H9 (cell line): ENCODE measurements around the gene DGKE. TPM values are rescaled to one million over a fixed set of nuclear protein-coding genes. Genes with fewer than 3 reads are reported as not detected.

Experiments used
- DNase-seq: peaks from one replicate; pipeline ENCODE4 v3.0.0-alpha.2; 2017
- H2AFZ ChIP-seq: one replicate; pipeline ENCODE4 v1.6.1; 2013; ENCODE audit warnings: mild to moderate bottlenecking, low read length, control low read depth, moderate library complexity
- H2AK5ac ChIP-seq: 2 replicates; pipeline ENCODE4 v1.6.1; 2013; ENCODE audit warnings: low read length, control low read depth, mixed read lengths; ENCODE audit not compliant: insufficient read length
- H2BK120ac ChIP-seq: one replicate; pipeline ENCODE4 v1.6.1; 2013; ENCODE audit warnings: low read depth, mild to moderate bottlenecking, low read length, control low read depth, inconsistent platforms; ENCODE audit not compliant: poor library complexity, severe bottlenecking
- H2BK12ac ChIP-seq: 2 replicates; pipeline ENCODE4 v1.6.1; 2013; ENCODE audit warnings: low read length, control low read depth, mixed read lengths, low read depth; ENCODE audit not compliant: insufficient read length
- H2BK15ac ChIP-seq: 2 replicates; pipeline ENCODE4 v1.6.1; 2013; ENCODE audit warnings: low read depth, low read length, control low read depth
- H2BK20ac ChIP-seq: one replicate; pipeline ENCODE4 v1.6.1; 2013; ENCODE audit warnings: low read depth, mild to moderate bottlenecking, low read length, control low read depth, inconsistent platforms; ENCODE audit not compliant: poor library complexity, severe bottlenecking
- H2BK5ac ChIP-seq: 2 replicates; pipeline ENCODE4 v1.6.1; 2013; ENCODE audit warnings: low read length, control low read depth, mixed read lengths; ENCODE audit not compliant: insufficient read length
- H3K14ac ChIP-seq: 2 replicates; pipeline ENCODE4 v1.6.1; 2013; ENCODE audit warnings: low read length, control low read depth; ENCODE audit not compliant: insufficient read depth
- H3K18ac ChIP-seq: 2 replicates; pipeline ENCODE4 v1.6.1; 2013; ENCODE audit warnings: low read depth, mild to moderate bottlenecking, mixed read lengths, low read length, control low read depth; ENCODE audit not compliant: insufficient read length
- H3K23ac ChIP-seq: 2 replicates; pipeline ENCODE4 v1.6.1; 2013; ENCODE audit warnings: low read length, control low read depth, mixed read lengths, low read depth; ENCODE audit not compliant: insufficient read length
- H3K23me2 ChIP-seq: 2 replicates; pipeline ENCODE4 v1.6.1; 2013; ENCODE audit warnings: low read depth, mild to moderate bottlenecking, mixed read lengths, low read length, control low read depth; ENCODE audit not compliant: insufficient read length, poor library complexity, severe bottlenecking
- H3K27ac ChIP-seq: 2 replicates; pipeline ENCODE4 v1.5.1; 2013; ENCODE audit warnings: low read length, control low read depth, mixed read lengths, low read depth; ENCODE audit not compliant: insufficient read length
- H3K27me3 ChIP-seq: 2 replicates; pipeline ENCODE4 v1.6.1; 2013; ENCODE audit warnings: low read length, control low read depth, inconsistent platforms; ENCODE audit not compliant: insufficient read depth
- H3K4ac ChIP-seq: 2 replicates; pipeline ENCODE4 v1.6.1; 2013; ENCODE audit warnings: low read depth, mild to moderate bottlenecking, control low read depth, inconsistent platforms, low read length, moderate library complexity
- H3K4me1 ChIP-seq: 2 replicates; pipeline ENCODE4 v1.6.1; 2013; ENCODE audit warnings: low read length, control low read depth, inconsistent platforms; ENCODE audit not compliant: insufficient read depth
- H3K4me2 ChIP-seq: 2 replicates; pipeline ENCODE4 v1.6.1; 2013; ENCODE audit warnings: low read length, control low read depth, mixed read lengths; ENCODE audit not compliant: insufficient read length, insufficient read depth
- H3K56ac ChIP-seq: 2 replicates; pipeline ENCODE4 v1.6.1; 2013; ENCODE audit warnings: low read depth, mild to moderate bottlenecking, mixed read lengths, low read length, control low read depth; ENCODE audit not compliant: insufficient read length
- H3K79me1 ChIP-seq: 2 replicates; pipeline ENCODE4 v1.6.1; 2013; ENCODE audit warnings: low read depth, mild to moderate bottlenecking, moderate library complexity, low read length, control low read depth, inconsistent platforms; ENCODE audit not compliant: insufficient read depth, poor library complexity, severe bottlenecking
- H3K79me2 ChIP-seq: 2 replicates; pipeline ENCODE4 v1.6.1; 2013; ENCODE audit warnings: low read length, control low read depth, inconsistent platforms; ENCODE audit not compliant: insufficient read depth
- H3K9ac ChIP-seq: 2 replicates; pipeline ENCODE4 v1.6.1; 2013; ENCODE audit warnings: low read length, control low read depth, mixed read lengths; ENCODE audit not compliant: insufficient read length; ENCODE audit errors: extremely low read depth
- H3K9me3 ChIP-seq: one replicate; pipeline ENCODE4 v1.6.1; 2013; ENCODE audit warnings: low read depth, low read length, inconsistent platforms; ENCODE audit not compliant: control insufficient read depth
- H3T11ph ChIP-seq: one replicate; pipeline ENCODE4 v1.6.1; 2013; ENCODE audit warnings: mild to moderate bottlenecking, low read length, control low read depth, inconsistent platforms
- H4K20me1 ChIP-seq: one replicate; pipeline ENCODE4 v1.6.1; 2013; ENCODE audit not compliant: control insufficient read depth, insufficient read length, insufficient read depth
- H4K5ac ChIP-seq: 2 replicates; pipeline ENCODE4 v1.6.1; 2013; ENCODE audit warnings: low read depth, mild to moderate bottlenecking, mixed read lengths, low read length, control low read depth; ENCODE audit not compliant: insufficient read length
- H4K8ac ChIP-seq: replicated peaks from 2 replicates; pipeline ENCODE4 v1.6.1; 2013; ENCODE audit warnings: low read length, control low read depth, mixed read lengths, low read depth; ENCODE audit not compliant: insufficient read length
- H4K91ac ChIP-seq: 2 replicates; pipeline ENCODE4 v1.6.1; 2013; ENCODE audit warnings: low read depth, mild to moderate bottlenecking, moderate library complexity, mixed read lengths, low read length, control low read depth; ENCODE audit not compliant: insufficient read length
- H3K27ac Mint-ChIP-seq, 3 experiments: 2 replicates in 2 of 3; 3 replicates in 1 of 3; pipeline ENCODE4 v1.8.0; 2020 to 2021; ENCODE audit warnings: mixed read lengths in 3 of 3, mild to moderate bottlenecking in 1 of 3, moderate library complexity in 1 of 3
- H3K27me3 Mint-ChIP-seq: 2 replicates; pipeline ENCODE4 v1.8.0; 2021; ENCODE audit warnings: low read depth, mild to moderate bottlenecking, moderate library complexity, mixed read lengths
- H3K36me3 Mint-ChIP-seq, 3 experiments: 2 replicates in 2 of 3; 3 replicates in 1 of 3; pipeline ENCODE4 v1.8.0; 2020 to 2021; ENCODE audit warnings: low read depth in 3 of 3, mixed read lengths in 3 of 3; ENCODE audit not compliant: insufficient read depth in 1 of 3
- H3K4me1 Mint-ChIP-seq, 2 experiments: 2 replicates each; pipeline ENCODE4 v1.8.0; 2020; ENCODE audit warnings: mixed read lengths in 2 of 2
- H3K4me3 Mint-ChIP-seq, 2 experiments: 2 replicates in 1 of 2; 3 replicates in 1 of 2; pipeline ENCODE4 v1.8.0; 2020 to 2021; ENCODE audit warnings: mild to moderate bottlenecking in 2 of 2, mixed read lengths in 2 of 2, moderate library complexity in 1 of 2
- H3K9me3 Mint-ChIP-seq, 2 experiments: 2 replicates in 1 of 2; 3 replicates in 1 of 2; pipeline ENCODE4 v1.8.0; 2020; ENCODE audit warnings: mild to moderate bottlenecking in 2 of 2, mixed read lengths in 2 of 2, moderate library complexity in 1 of 2
- WGBS: extraction: QIAGEN DNeasy Blood & Tissue Kit; methylation state at CpG from one replicate; pipeline ENCODE4 v1.1.7; 2013; ENCODE audit warnings: missing lambda C conversion rate, low lambda C conversion rate, mixed read lengths; ENCODE audit not compliant: insufficient read length; ENCODE audit errors: extremely low coverage; 5-methylcytosine and 5-hydroxymethylcytosine counted together
- total RNA-seq: library from RNA; stranded (reverse); gene quantifications from 2 replicates; pipeline ENCODE4 v1.2.1, GENCODE V29; 2021
- TF ChIP-seq, protein P1 (sequence below): fragments of 200-600 bp; sonication (generic); conservative IDR thresholded peaks from 3 replicates; pipeline ENCODE4 v1.8.0; 2021; ENCODE audit warnings: antibody characterized with exemption, mild to moderate bottlenecking

The DGKE gene
- total RNA-seq, 1 experiment from 2014 or later: 4.9 TPM

- peaks cover 0 to 5% (median 5%) of the 10 kb centered on the region in 3 experiments; a peak in 4 of 7 replicates for H3K36me3 Mint-ChIP-seq
- H2AFZ ChIP-seq: no peak overlapping the region
- no peak overlapping the region for H3K4me2 ChIP-seq
- H3K79me1 ChIP-seq: no peaks in the 10 kb centered on the region
- H3K9me3 Mint-ChIP-seq: no peaks in the 10 kb centered on the region
- H3K4me3 Mint-ChIP-seq: no peak overlapping the region
- H3K27ac Mint-ChIP-seq: no peak overlapping the region; a peak in 1 of 7 replicates
- H3T11ph ChIP-seq: no peak overlapping the region
- H3K23me2 ChIP-seq: peaks cover 2% of the 10 kb centered on the region
- H3K14ac ChIP-seq: no peak overlapping the region
- peaks cover 2 to 3% of the 10 kb centered on the region in 2 experiments; a peak in 3 of 4 replicates for H3K4me1 Mint-ChIP-seq
- no peak overlapping the region for H2BK20ac ChIP-seq
- WGBS: no CpG with 5 or more reads among the region's 2 CpGs
- H3K4ac ChIP-seq: no peak overlapping the region
- no peak overlapping the region for H3K23ac ChIP-seq
- H3K27ac ChIP-seq: no peak overlapping the region
- H4K91ac ChIP-seq: no peak overlapping the region
- no peaks in the 10 kb centered on the region for H3K79me2 ChIP-seq
- H3K9ac ChIP-seq: no peak overlapping the region
- H2BK12ac ChIP-seq: no peak overlapping the region
- DNase-seq: no peak
- H3K18ac ChIP-seq: no peak overlapping the region
- no peak overlapping the region for H2BK5ac ChIP-seq
- no peak overlapping the region for H2BK15ac ChIP-seq
- H3K27me3 Mint-ChIP-seq: no peaks in the 10 kb centered on the region
- TF ChIP-seq, protein P1, sequence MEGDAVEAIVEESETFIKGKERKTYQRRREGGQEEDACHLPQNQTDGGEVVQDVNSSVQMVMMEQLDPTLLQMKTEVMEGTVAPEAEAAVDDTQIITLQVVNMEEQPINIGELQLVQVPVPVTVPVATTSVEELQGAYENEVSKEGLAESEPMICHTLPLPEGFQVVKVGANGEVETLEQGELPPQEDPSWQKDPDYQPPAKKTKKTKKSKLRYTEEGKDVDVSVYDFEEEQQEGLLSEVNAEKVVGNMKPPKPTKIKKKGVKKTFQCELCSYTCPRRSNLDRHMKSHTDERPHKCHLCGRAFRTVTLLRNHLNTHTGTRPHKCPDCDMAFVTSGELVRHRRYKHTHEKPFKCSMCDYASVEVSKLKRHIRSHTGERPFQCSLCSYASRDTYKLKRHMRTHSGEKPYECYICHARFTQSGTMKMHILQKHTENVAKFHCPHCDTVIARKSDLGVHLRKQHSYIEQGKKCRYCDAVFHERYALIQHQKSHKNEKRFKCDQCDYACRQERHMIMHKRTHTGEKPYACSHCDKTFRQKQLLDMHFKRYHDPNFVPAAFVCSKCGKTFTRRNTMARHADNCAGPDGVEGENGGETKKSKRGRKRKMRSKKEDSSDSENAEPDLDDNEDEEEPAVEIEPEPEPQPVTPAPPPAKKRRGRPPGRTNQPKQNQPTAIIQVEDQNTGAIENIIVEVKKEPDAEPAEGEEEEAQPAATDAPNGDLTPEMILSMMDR: no peak
- H3K9me3 ChIP-seq: no peaks in the 10 kb centered on the region
- H3K56ac ChIP-seq: no peak overlapping the region
- no peak overlapping the region for H2BK120ac ChIP-seq
- H3K4me1 ChIP-seq: no peaks in the 10 kb centered on the region
- H4K20me1 ChIP-seq: no peaks in the 10 kb centered on the region
- no peaks in the 10 kb centered on the region for H3K27me3 ChIP-seq
- H4K8ac ChIP-seq: no peak overlapping the region
- H4K5ac ChIP-seq: no peak overlapping the region
- no peak overlapping the region for H2AK5ac ChIP-seq
These were observed 8.6 kb downstream of the DGKE start for GRCh38 chr17:56842577-56842976.
